Measurements from ENCODE around the gene VIT.
"Not testable (repeated sequence)": the region's sequence is repeated elsewhere in the genome, so short reads cannot be mapped to it uniquely, and the experiment has no call there.

The VIT gene

GRCh38 chr2:36677996-36678605 is 18.4 kb upstream of the VIT start:
- no peak for DNase-seq

- DNase-seq, result no peak
These were observed 17.7 kb upstream of the VIT start for GRCh38 chr2:36678856-36679255.

- DNase-seq, result no peak
These were observed 16.5 kb upstream of the VIT start for GRCh38 chr2:36680012-36680411.

GRCh38 chr2:36682562-36682961 is 13.9 kb upstream of the VIT start:
- DNase-seq, result no peak

- no peak for DNase-seq
These were observed 13.5 kb upstream of the VIT start for GRCh38 chr2:36683002-36683401.

- DNase-seq, result not testable (repeated sequence)
These were observed 8.2 kb upstream of the VIT start for GRCh38 chr2:36688291-36688690.

- not testable (repeated sequence) for DNase-seq
These were observed 7.5 kb upstream of the VIT start for GRCh38 chr2:36689013-36689412.

- DNase-seq, result no peak
These were observed 4.4 kb upstream of the VIT start for GRCh38 chr2:36692121-36692520.

GRCh38 chr2:36693825-36694224 is 2.7 kb upstream of the VIT start:
- no peak for DNase-seq

- DNase-seq, result no peak
These were observed 626 bp upstream of the VIT start for GRCh38 chr2:36695746-36696415.

GRCh38 chr2:36697424-36698066 is 1.0 kb downstream of the VIT start:
- no peak for DNase-seq

GRCh38 chr2:36698993-36699392 is 2.5 kb downstream of the VIT start:
- DNase-seq, result no peak

- no peak for DNase-seq
These were observed 3.8 kb downstream of the VIT start for GRCh38 chr2:36700311-36700710.

- no peak for DNase-seq
These were observed 4.9 kb downstream of the VIT start for GRCh38 chr2:36701391-36701795.

GRCh38 chr2:36701918-36702317 is 5.4 kb downstream of the VIT start:
- no peak for DNase-seq

GRCh38 chr2:36702781-36703180 is 6.3 kb downstream of the VIT start:
- no peak for DNase-seq

GRCh38 chr2:36704475-36705150 is 8.1 kb downstream of the VIT start:
- no peak for DNase-seq

- DNase-seq, result no peak
These were observed 9.0 kb downstream of the VIT start for GRCh38 chr2:36705326-36706020.

- DNase-seq, result no peak
These were observed 9.7 kb downstream of the VIT start for GRCh38 chr2:36706021-36706876.

GRCh38 chr2:36707050-36707449 is 10.5 kb downstream of the VIT start:
- no peak for DNase-seq

GRCh38 chr2:36708041-36708741 is 11.7 kb downstream of the VIT start:
- no peak for DNase-seq
